Measurements from ENCODE around the gene CDH23.

The CDH23 gene

DNA sequence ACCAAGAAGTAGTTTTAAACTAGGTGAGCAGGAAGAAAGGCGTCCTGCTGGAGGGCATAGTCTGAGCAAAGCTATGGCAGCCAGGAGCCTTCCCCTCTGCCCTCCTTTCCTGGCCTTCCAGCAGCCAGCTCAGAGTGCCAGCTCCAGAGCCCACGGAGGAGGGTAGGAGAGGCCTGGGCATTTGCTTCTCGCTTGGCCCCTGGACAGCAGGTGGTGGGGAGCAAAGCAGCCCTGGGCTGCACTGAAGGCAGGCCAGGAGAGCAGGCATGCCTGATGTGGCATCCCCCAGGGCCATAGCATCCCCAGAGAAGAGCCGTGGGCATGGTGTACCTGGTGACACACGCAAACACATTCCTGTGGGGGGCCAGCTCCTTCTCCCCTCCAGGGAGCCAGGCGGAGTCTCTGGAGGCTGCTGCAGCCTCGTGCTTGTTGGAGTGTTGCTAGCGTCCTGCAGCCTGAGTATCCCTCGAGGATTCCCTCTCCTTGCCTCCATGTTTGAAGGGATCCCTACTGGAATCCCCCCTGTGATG, 43.9 kb downstream of the CDH23 start:
- DNase-seq (ENCODE audit: low read depth), result no peak

DNA sequence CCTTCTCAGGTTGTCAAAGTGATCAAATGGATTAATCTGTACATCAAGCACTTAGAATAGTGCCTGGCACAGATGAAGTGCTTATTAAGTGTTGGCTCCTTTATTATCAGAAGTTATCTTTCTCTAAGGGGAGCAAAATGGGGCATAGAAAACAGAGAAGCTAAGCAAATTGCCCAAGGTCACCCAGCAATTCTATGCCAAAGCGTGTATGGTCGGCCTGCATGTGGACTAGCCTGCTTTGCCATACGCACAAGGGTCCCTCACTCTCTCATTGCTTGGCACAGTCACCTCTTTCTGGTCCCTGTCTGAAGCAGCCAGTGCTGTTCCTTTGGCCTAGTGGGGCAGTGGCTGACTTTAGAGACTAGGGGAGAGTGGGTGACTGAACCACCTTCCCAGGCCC, 45.3 kb downstream of the CDH23 start:
- DNase-seq (ENCODE audit: low read depth), result no peak

DNA sequence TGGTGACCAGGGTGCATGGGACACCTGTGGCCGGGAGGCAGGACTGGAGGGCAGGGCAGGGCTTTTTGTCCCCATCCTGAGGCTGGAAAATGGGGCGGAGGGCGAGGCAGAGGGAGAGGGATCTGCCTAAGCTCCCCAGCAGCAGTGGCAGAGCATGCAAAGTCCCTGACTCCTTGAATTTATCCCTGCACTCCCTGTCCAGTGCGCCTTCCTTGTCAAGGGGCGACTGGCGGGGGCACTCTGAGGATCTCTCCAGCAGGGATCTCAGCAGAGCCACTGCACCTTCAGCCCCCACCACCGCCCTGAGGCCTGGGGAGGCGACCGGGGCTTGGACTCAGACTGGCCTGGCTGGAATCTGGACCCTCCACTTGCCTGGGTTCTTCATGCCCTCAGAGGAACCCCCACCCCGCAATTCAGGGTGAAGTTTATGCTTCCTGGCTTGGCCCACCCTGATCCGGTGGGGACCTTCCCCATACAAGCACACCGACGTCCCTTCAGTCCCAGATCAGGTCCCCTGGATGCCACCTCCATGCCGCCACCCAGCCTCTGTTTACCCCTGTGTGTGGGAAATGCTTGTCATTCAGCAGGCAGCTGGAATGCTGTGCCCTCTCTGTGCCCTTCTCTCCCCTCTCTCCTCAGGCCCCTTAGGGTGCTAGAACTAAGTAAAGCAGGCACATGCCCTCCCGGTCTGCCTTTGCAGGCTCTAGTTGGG, 46.3 kb downstream of the CDH23 start:
- no peak for DNase-seq (ENCODE audit: low read depth)

DNA sequence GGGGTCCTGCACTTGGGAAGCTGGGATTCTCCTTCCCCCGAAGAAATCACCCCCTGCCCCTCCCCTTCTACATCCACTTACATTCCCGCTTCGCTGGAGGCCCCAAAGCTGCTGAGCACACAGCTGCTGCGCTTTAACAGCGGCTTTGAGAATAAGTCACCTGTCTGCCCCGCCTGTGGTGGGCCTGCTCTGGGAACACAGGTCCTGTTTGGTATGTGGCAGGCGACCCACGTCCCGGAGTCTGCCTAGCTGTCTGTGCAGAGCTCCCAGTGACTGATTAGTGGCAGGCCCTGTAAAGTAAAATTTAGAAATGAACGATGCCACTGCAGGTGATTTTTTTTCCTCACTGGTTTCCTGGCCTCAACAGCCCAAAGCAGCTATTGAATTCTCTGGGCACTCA, 47.0 kb downstream of the CDH23 start:
- no peak for DNase-seq (ENCODE audit: low read depth)

DNA sequence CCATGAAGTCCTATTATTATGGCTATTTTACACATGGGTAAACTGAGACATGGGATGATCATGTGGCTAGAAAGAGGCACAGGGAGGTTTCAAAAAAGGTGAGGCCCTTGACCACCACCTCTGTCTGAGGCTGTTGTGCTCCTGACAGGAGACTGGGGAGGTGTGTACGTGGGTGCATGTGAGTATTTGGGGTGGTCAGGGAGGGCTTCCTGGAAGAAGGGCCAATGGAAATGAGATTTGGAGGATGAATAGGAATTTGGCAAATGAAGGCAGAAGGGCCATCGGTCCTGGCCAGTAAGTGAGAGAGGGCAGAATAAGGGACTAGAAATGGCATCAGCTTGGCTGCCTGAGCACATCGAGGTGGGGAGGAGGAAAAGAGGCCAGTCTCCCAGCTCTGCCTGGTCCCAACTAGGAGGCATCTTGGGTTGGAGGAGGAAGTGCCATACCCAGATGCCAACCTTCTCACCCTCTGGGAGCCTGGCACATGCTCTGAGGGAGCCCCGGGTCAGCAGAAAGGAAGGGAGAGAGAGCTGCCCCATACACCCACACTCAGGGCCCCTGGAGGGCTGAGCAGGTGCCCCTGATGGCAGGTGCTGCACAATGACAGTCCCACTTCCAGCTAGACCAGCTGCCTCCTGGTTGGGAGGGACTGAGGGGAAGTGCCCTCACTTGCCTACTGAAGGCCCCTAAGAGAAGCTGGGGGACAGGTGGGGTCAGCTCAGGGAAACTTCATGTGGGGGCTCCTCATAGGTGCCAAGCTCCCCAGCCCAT, 47.7 kb downstream of the CDH23 start:
- DNase-seq (ENCODE audit: low read depth), result no peak

DNA sequence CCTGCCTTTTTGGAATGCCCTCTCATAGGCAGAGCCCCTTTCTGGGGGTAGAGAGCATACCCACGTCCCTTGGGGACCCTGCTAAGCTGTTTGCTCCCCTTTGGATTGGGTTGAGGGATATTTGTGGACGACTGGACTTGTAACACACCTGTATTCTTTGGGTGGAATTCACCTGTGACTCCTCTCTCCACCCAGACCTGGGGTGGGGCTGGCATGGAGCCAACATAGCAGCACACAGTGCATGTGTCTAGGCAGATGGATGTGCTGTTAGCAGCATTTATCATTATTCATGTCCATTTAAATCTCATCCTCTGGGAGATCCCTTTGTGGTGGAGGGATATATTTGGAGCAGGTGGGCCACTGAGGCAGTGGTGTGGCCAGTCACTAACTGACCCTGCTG, 51.0 kb downstream of the CDH23 start:
- DNase-seq (ENCODE audit: low read depth), result no peak

DNA sequence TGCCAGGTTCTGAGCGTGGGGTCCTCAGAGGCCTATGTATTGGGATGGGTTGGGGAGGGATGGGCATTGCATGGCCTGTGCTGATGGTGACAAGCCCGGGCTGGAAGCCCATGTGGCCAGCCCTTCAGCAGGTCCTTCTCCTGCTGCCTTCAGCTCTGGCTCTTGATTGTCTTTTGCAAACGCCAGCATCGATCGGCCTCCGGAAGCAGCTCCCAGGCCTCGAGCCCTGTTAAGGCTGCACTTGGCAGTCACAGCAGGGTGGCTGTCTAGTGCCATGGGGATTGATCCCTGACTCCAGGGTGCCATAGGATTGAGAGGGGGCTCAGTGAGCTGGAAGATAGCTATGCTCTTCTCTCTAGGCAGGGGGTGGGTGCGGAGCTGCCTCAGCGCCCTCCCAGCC, 51.4 kb downstream of the CDH23 start:
- DNase-seq (ENCODE audit: low read depth), result no peak

DNA sequence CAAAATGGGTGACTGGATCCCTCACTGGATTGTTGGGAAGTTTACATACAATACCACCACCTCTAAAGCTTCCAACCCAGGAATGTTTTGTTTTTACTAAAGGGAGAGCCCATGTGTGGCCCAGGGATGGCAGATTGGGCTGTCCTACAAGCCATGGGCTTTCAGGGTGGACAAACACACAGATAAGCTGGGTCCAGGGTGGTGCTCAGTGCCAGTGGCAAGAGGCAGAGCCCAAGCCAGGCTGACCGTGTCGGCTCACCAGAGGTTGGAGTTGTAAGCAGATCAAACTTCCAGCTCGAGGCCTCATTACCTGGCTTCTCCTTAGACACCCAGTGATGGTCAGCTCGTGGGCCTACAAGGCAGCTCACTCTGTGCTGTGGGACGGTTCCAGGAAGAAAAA, 52.3 kb downstream of the CDH23 start:
- no peak for DNase-seq (ENCODE audit: low read depth)

DNA sequence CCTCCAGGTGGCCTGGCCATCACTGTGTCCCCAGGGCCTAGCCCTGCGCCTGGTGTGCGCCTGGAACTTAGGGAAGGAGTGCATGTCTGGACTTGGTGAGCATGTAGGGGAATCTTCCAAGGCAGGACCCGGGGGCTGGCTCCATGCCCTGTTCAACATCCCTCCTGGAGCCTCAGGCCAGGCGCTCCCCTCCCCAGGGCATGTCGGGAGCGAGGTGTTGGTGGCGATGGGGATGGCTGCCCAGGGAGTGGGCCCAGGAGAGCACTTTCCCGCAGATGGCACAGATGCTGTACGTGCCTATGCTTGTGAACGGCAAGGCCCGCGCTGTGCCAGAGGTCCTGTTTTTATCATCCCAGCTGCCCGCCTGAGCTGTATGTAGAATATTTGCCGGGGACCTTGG, 55.0 kb downstream of the CDH23 start:
- DNase-seq (ENCODE audit: low read depth), result no peak

DNA sequence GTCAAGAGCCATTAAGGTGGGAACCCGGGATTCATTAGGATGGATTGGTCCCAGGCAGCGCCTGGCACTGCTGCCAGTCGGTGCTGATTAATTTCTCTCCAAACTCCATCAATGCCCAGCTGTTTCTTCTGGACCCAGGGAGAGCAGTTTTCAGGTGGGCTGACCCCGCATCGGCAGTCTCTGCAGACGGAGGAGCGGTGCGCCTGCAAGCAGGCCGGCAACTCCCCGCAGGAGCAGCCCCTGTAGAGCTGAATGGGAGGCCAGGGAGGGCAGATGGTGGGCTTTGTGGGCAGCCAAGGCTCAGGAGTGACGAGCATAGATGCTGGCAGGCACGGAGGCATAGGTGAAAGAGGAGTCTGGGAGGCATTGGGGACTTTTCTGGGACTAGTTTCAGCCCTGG, 56.5 kb downstream of the CDH23 start:
- DNase-seq (ENCODE audit: low read depth), result no peak

DNA sequence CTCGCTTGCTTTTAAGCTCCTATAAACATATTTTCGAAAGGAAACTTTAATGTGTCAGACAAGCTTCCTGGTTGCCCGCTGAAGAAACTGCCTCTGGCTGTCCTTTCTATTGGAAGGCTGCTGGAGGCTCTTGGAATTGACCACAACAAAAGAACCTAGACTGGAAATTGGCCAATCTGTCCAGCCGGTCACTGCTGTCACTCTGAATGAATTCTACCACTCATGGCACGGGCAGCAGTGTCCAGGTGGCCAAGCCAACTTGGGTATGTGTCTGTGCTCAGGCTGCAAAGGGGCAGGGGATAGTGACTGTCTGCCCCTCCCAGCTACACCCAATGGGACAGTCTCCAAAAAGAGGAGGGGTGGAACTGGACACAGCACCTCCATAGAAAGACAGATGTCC, 57.6 kb downstream of the CDH23 start:
- no peak for DNase-seq (ENCODE audit: low read depth)

DNA sequence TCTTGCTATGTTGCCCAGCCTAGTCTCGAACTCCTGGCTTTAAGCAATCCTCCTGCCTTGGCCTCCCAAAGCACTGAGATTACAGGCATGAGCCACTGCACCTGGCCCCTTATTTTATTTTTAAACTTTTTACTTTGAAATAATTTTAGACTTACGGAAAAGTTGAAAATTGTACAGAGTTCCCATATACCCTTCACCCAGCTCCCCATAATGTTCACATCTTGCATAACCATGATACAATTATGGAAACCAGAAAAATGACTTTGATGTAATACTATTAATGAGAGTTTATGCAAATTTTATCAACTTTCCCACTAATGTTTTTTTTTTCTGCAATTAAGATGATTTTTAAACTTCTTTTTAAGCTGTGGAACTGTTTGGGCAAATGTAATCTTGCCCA, 58.3 kb downstream of the CDH23 start:
- DNase-seq (ENCODE audit: low read depth), result no peak

DNA sequence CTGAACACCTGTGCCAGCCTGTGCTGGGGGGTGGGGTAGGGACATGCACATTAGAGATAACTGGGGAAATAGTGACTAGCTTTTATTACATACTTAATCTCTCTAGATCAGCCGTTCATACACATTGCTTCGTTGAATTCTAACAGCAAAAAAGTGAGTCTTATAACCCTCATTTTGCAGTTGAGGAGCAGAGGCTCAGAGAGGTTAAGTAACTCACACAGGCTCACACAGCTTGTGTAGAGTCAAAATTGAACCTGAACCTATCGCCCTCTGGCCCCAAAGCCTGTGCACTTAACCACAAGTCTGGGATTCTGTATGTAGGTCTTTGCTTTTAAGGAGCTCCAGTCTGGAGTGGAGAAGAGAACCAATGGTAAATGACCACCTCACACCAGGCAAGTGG, 59.9 kb downstream of the CDH23 start:
- DNase-seq (ENCODE audit: low read depth), result no peak

DNA sequence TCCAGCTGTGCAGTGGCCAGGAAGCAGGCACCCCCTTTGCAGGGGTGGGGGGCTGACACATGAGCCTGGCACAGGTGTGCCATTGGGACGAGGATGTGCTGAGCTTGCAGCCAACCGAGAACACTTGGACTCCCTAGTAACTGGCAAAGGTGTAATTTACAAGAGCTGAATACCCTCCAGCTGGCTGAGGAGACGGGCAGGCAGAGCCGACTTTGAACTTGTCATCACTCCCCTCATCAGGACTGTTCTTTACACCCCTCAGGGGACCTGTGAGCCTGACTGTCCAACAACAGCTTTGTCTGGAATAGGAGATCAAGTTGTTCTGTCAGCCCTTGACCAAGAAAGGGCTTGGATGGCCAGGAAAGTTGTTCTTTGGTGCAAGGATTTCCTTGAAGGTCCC, 61.2 kb downstream of the CDH23 start:
- no peak for DNase-seq (ENCODE audit: low read depth)

DNA sequence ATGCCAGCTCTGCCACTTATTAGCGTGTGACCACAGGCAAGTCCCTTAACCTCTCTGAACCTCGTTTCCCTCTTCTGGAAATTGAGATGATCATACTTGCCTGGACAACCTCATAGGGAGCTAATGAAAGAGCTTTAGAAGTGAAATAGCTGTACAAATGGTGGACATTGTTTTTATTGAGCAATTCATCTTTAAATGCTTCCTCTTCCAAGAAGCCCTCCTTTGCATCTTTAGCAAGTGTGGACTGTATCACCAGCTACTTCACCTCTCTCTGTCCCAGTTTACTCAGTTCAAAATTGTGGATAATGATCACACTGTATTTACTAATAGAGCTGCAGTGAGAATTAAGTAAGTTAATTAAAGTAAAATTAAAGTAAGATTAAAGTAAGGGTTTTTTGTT, 61.7 kb downstream of the CDH23 start:
- DNase-seq (ENCODE audit: low read depth), result no peak

DNA sequence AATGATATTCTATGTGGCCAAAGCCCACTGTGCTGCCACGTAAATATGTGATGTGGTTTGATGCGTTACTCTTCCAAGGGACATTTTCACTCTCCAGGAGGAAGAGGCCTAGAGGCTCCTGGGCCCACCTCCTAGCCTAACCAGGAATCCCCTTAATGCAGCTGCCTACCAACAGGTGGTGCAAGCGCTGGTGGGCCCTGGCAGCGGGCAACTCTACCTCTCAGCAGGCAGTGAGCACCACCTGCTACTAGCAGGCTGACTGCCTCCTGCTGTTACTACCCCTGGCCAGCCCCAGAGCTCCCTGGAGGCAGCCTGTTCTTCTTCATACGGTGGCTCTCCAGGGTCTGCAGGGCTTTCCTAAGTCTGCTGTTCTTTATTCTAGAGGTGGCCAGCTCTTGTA, 62.8 kb downstream of the CDH23 start:
- no peak for DNase-seq (ENCODE audit: low read depth)

DNA sequence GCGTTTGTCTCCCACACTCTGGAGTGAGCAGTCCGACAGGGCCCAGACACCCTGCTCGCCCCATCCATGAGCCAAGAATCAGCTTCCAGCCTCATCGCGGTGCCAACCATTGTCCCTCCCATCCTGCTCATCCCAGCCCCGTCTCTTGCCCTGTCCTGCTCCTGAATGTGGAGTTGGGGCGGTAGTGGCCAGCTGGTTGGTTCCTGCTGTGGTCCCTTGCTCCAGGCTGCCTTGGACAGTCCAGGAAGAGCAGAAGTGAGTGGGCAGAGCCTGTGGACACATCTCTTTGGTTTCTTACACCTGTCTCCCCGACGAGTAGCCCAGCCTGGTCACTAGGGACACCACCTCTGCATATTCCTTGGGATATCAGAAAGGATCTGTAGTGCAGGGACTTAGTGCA, 63.9 kb downstream of the CDH23 start:
- no peak for DNase-seq (ENCODE audit: low read depth)

DNA sequence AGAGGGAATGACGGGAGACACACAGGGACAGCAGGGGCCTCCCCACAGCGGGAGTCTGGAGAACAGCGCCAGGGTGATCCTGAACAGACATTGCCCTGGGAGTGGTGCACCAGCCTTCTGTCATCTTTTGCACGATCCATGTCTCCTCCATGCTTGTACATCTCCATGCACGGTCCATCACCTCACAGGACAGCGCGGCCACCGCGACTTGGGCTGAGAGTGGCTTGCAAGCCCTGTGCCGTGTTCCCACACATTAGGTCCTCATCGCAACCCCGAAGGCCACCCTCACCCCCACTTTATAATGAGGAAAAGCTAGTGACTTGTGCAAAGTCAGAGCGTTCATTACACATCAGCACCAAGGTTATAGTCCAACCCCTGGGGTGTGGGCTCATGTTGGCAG, 64.7 kb downstream of the CDH23 start:
- DNase-seq (ENCODE audit: low read depth), result no peak

DNA sequence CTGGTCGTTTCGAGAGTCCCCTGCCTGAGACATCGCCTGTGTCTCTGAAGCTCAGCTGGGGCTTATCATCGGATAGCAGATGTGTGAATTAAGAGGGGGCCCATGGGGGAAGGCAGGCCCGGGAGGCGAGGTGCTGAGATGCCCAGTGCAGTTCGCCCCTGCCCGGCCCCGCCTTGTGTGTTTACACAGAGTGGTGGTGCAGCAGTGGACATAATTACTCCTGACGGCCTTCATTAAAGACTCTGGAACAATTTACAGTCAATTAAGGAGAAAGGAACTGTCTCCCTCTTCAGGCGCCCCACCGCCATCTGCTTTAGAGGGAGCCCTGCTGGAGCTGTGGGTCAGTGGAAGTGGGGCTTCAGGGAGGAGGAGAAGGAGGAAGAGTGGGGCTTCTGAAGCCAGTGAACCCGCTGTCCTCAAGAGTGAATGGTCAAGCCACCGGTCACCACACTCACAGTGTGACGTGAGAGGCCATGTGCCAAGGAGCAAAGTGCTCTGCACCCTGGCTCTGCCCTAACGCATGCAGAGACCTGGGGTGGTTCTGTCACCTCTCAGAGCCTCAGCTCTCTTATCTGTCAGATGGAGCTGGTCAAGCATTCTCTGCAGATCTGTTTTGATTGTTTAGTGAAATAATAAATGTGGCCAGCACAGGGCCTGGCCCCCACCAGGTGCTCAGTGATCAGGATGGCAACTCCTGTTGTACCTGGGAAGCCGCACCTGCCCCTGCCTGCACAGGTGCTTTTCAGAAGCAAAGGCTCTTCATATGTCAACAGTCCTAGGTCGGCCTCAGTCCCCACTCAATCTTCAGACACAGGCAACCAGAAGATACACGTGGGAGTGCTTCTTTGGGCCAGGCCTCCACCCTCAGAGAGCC, 65.6 kb downstream of the CDH23 start:
- no peak for DNase-seq (ENCODE audit: low read depth)

DNA sequence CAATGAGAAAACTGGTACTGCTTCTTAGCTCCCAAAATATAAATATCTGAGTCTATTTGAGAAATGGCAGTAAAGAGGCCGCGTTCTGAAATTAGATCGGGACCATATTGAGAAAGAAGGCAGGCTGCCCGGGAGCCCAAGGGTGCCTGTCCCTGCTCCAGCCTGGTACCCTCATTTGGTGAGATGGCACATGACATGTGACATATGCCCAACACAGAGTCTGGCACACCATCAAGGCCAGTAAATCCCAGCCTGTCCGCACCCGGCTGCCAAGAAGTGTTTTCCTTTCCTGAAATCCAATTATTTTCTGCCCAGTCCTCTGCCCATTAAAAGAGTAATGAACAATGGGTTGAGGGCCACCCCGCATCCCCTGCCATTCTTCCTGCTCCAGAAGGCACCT, 66.4 kb downstream of the CDH23 start:
- DNase-seq (ENCODE audit: low read depth), result no peak

DNA sequence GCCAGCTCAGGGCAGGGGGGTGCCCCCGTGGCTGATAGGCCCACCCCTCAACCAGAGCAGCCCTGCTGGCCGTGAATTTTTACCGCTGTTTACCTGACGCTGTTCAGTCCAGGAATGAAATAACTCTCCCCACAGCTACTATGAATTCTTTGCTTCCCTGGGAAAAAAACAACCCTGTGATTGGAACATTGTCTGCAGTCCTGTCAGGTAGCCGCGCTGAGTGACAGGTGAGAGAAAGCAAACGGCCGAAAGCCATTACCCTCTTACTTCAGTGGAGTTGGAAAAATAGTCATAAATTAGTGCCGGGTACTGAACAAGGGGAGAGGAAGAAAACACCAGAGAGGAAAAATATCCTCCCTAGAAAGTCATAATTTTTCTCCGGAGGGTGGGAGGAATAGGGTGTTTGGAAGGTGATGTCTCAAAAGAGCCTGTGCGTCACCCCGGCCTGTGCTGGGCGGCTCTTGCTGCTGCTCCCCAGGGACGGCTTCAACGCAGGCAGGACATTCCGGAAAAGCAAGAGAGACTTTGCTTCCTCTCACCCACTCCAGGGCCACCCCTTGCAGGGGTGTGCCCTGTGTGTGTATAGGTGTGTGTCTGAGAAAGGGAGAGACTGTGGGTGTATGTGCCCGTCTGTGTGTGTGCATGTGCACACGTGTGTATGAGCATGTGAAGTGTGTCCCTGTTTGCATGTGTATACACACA, 69.0 kb downstream of the CDH23 start:
- DNase-seq (ENCODE audit: low read depth), result no peak

DNA sequence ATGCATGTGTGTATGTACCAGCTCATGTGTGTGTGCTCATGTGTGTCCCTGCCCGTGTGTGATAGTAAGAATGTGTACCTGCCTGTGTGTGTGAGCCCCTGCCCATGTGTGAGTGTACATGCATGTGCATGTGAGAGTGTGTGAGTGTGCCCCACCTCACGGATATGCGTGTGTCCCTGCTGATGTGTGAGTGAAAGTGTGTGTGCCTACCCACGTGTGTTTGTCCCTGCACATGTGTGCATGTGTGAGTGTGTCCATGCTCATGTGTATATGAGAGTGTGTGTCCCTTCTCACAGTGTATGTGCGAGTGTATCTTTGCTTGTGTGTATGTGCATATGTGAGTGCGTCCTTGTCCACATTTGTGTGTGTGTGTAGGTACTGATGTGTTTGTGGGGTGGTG, 69.6 kb downstream of the CDH23 start:
- no peak for DNase-seq (ENCODE audit: low read depth)

Data from activated T-helper 9 cell treated with anti-CD3 and anti-CD28 coated beads, Interleukin-2, amount 50 U/mL, for 16 hours (primary cell).